K562 (cell line): ENCODE results near the gene WDR55. TPM values are rescaled to one million over a fixed set of nuclear protein-coding genes. Genes with fewer than 3 reads are reported as not detected.

Source experiments
- BCLAF1 ChIP-seq, 2 experiments: fragments of 450-650 bp in 1 of 2; IDR thresholded peaks; 2 replicates each; pipeline ENCODE4 v1.6.1; 2011 to 2017; ENCODE audit warnings: low read depth in 2 of 2, antibody characterized with exemption in 1 of 2, borderline replicate concordance in 1 of 2, low read length in 1 of 2, mild to moderate bottlenecking in 1 of 2, mixed read lengths in 1 of 2; ENCODE audit not compliant: control insufficient read depth in 1 of 2
- BRD4 ChIP-seq: fragments of 200-600 bp; sonication (generic); IDR thresholded peaks from 2 replicates; pipeline ENCODE4 v1.6.1; 2017; ENCODE audit warnings: inconsistent platforms
- CC2D1A ChIP-seq: fragments of 450-650 bp; IDR thresholded peaks from 2 replicates; pipeline ENCODE4 v1.6.1; 2017; ENCODE audit warnings: mild to moderate bottlenecking
- CHD4 ChIP-seq: fragments of 200-600 bp; sonication (generic); IDR thresholded peaks from 3 replicates; pipeline ENCODE4 v1.6.1; 2012; ENCODE audit warnings: low read depth, mild to moderate bottlenecking, mixed read lengths, low read length, inconsistent platforms; ENCODE audit not compliant: insufficient read depth, insufficient replicate concordance, poor library complexity, severe bottlenecking
- MAZ ChIP-seq, 2 experiments: fragments of 450-650 bp in 1 of 2; sonication (generic) in 1 of 2; formaldehyde crosslinking; IDR thresholded peaks in 1 of 2; conservative IDR thresholded peaks in 1 of 2; 2 replicates each; pipeline versions ENCODE4 v1.4.0 to v1.5.0; 2020; ENCODE audit warnings: mild to moderate bottlenecking in 1 of 2, missing genetic modification reagents in 1 of 2
- MED1 ChIP-seq: sonication (generic); formaldehyde crosslinking; IDR thresholded peaks from 2 replicates; pipeline ENCODE4 v1.8.1; 2023; ENCODE audit warnings: missing genetic modification reagents, borderline replicate concordance
- NFYB ChIP-seq: IDR thresholded peaks from 2 replicates; pipeline ENCODE4 v1.6.1; 2011; ENCODE audit warnings: mild to moderate bottlenecking, moderate library complexity; ENCODE audit not compliant: insufficient read length; ENCODE audit errors: extremely low read depth
- POLR2B ChIP-seq: fragments of 450-650 bp; IDR thresholded peaks from 2 replicates; pipeline ENCODE4 v1.6.1; 2018; ENCODE audit warnings: low read depth; ENCODE audit not compliant: partially characterized antibody
- RAD21 ChIP-seq, 2 experiments: fragments of 250-450 bp in 1 of 2; fragments of 450-650 bp in 1 of 2; sonication (Bioruptor Pico) in 1 of 2; formaldehyde crosslinking in 1 of 2; IDR thresholded peaks in 1 of 2; conservative IDR thresholded peaks in 1 of 2; 2 replicates each; pipeline versions ENCODE4 v1.4.0 to v1.8.0; 2020 to 2022; ENCODE audit warnings: mild to moderate bottlenecking in 2 of 2, moderate library complexity in 1 of 2
- THRAP3 ChIP-seq: fragments of 450-650 bp; IDR thresholded peaks from 2 replicates; pipeline ENCODE4 v1.6.1; 2016; ENCODE audit warnings: mild to moderate bottlenecking, inconsistent platforms, borderline replicate concordance
- ZNF449 ChIP-seq: fragments of 250-450 bp; sonication (Bioruptor Pico); IDR thresholded peaks from 2 replicates; pipeline ENCODE4 v1.8.0; 2022; ENCODE audit warnings: moderate library complexity, mild to moderate bottlenecking, inconsistent platforms
- ZNF507 ChIP-seq: conservative IDR thresholded peaks from 2 replicates; pipeline ENCODE4 v1.6.1; 2017; ENCODE audit warnings: missing genetic modification characterization, missing compliant biosample characterization
- ZNF77 ChIP-seq: fragments of 250-450 bp; sonication (Bioruptor Pico); IDR thresholded peaks from 2 replicates; pipeline ENCODE4 v1.5.0; 2020
- polyA plus RNA-seq, 8 experiments: library from polyadenylated mRNA; depleted of rRNA in 4 of 8; stranded (reverse) in 5 of 8; unstranded in 3 of 8; fragments of >200 nt; fragmentation: Nextera tagmentation in 2 of 8; fragmentation: Illumina TruSeq in 1 of 8; extraction: Ambion mirVana in 2 of 8; extraction: Trizol in 1 of 8; gene quantifications; 2 replicates each; pipeline versions ENCODE4 v1.2.1 to v1.2.3, GENCODE V29; 2011 to 2014; ENCODE audit warnings: inconsistent platforms in 1 of 8, missing spikeins in 1 of 8
- total RNA-seq, 7 experiments: library from RNA; depleted of rRNA in 6 of 7; stranded (reverse); fragments of >200 nt in 6 of 7; fragmentation: Illumina TruSeq in 2 of 7; extraction: Trizol in 2 of 7; gene quantifications; 2 replicates each; pipeline versions ENCODE4 v1.2.1 to v1.2.3, GENCODE V29; 2011 to 2021; ENCODE audit warnings: low replicate concordance in 1 of 7
- TF ChIP-seq, protein P1 (sequence below): fragments of 450-650 bp; IDR thresholded peaks from 2 replicates; pipeline ENCODE4 v1.6.1; 2017; ENCODE audit warnings: antibody characterized with exemption, mild to moderate bottlenecking
- TF ChIP-seq, protein P2 (sequence below): fragments of 200-800 bp; sonication (Bioruptor generic); IDR thresholded peaks from 2 replicates; pipeline ENCODE4 v1.6.1; 2017; ENCODE audit warnings: missing genetic modification characterization, missing compliant biosample characterization

The WDR55 gene
- total and polyA plus RNA-seq, 9 of the 15 experiments (the other 6 are each of a cell fraction or from before 2014, with no cell fraction given): 5.2 to 45.0 (median 29.3) TPM

- TF ChIP-seq ZNF449 (CRISPR knock-in tag) (no peak), CHD4 (no peak), BRD4 (no peak), MED1 (CRISPR knock-in tag) (no peak), POLR2B (peak; percentile 82), BCLAF1 (IDR thresholded peaks at IDR 0.05; ENCODE audit: borderline replicate concordance in 1 of 2, control insufficient read depth in 1 of 2, low read depth in 2 of 2, low read length in 1 of 2) (peak in 1 of 2 experiments; percentile 84; a peak in 1 of 4 replicates), MAZ (CRISPR knock-in tag; conservative IDR thresholded peaks at IDR 0.05 in 1 of 2, IDR thresholded peaks at IDR 0.05 in 1 of 2) (peak; percentile 94 to 95), ZNF507 (tag) (no peak), CC2D1A (no peak), THRAP3 (no peak), RAD21 (CRISPR knock-in tag; conservative IDR thresholded peaks at IDR 0.05 in 1 of 2, IDR thresholded peaks at IDR 0.05 in 1 of 2) (peak; percentile 50), ZNF77 (CRISPR knock-in tag) (no peak), NFYB (no peak)
- TF ChIP-seq, protein P1, sequence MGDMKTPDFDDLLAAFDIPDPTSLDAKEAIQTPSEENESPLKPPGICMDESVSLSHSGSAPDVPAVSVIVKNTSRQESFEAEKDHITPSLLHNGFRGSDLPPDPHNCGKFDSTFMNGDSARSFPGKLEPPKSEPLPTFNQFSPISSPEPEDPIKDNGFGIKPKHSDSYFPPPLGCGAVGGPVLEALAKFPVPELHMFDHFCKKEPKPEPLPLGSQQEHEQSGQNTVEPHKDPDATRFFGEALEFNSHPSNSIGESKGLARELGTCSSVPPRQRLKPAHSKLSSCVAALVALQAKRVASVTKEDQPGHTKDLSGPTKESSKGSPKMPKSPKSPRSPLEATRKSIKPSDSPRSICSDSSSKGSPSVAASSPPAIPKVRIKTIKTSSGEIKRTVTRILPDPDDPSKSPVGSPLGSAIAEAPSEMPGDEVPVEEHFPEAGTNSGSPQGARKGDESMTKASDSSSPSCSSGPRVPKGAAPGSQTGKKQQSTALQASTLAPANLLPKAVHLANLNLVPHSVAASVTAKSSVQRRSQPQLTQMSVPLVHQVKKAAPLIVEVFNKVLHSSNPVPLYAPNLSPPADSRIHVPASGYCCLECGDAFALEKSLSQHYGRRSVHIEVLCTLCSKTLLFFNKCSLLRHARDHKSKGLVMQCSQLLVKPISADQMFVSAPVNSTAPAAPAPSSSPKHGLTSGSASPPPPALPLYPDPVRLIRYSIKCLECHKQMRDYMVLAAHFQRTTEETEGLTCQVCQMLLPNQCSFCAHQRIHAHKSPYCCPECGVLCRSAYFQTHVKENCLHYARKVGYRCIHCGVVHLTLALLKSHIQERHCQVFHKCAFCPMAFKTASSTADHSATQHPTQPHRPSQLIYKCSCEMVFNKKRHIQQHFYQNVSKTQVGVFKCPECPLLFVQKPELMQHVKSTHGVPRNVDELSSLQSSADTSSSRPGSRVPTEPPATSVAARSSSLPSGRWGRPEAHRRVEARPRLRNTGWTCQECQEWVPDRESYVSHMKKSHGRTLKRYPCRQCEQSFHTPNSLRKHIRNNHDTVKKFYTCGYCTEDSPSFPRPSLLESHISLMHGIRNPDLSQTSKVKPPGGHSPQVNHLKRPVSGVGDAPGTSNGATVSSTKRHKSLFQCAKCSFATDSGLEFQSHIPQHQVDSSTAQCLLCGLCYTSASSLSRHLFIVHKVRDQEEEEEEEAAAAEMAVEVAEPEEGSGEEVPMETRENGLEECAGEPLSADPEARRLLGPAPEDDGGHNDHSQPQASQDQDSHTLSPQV: no peak
- TF ChIP-seq, protein P2, sequence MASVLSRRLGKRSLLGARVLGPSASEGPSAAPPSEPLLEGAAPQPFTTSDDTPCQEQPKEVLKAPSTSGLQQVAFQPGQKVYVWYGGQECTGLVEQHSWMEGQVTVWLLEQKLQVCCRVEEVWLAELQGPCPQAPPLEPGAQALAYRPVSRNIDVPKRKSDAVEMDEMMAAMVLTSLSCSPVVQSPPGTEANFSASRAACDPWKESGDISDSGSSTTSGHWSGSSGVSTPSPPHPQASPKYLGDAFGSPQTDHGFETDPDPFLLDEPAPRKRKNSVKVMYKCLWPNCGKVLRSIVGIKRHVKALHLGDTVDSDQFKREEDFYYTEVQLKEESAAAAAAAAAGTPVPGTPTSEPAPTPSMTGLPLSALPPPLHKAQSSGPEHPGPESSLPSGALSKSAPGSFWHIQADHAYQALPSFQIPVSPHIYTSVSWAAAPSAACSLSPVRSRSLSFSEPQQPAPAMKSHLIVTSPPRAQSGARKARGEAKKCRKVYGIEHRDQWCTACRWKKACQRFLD (CRISPR knock-in tag): 0 out of 2 replicates have a peak, but pooled peaks have one; percentile 8
Measured at GRCh38 chr5:140639148-140639981, 25.3 kb upstream of the WDR55 start, which contains the start of gene TMCO6 (continued).
